Measurements from ENCODE around the gene LRSAM1.
"Not testable (repeated sequence)": the region's sequence is repeated elsewhere in the genome, so short reads cannot be mapped to it uniquely, and the experiment has no call there.

The LRSAM1 gene

DNA sequence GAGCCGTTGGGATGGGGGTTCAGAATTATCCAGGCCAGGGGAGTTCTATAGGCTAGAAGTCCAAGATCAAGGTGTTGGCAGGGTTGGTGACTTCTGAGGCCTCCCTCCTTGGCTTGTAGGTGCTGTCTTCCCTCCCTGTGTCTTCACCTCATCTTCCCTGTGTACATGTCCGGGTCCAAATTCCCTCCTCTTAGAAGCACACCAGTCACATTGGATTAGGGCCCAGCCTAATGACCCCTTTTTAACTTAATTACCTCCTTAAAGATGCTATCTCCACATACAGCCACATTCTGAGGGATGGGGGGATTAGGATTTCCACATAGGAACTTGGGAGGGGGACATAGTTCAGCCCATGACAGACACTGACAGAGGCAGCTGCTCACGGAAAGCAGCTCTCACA is 12.1 kb downstream of the LRSAM1 start:
- no peak for DNase-seq

DNA sequence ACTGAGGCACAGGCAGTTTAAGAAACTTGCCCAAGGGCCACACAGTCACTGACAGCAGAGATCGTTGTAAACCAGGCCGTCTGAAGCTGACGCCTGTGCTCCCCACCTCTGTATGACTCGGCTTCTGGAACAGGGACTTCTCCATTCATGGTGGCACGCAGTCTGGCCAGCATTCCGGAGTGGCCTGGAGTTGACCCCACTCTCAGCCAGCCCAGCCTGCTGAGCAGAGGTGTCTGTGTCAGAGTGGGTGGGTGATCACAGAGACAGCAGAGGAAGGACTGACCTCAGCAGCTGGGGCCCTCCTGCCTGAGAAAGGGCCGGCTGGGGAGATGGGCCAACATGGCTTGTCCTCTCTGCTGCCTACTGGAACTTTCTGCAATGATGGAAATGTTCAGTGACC is 12.6 kb downstream of the LRSAM1 start:
- no peak for DNase-seq

DNA sequence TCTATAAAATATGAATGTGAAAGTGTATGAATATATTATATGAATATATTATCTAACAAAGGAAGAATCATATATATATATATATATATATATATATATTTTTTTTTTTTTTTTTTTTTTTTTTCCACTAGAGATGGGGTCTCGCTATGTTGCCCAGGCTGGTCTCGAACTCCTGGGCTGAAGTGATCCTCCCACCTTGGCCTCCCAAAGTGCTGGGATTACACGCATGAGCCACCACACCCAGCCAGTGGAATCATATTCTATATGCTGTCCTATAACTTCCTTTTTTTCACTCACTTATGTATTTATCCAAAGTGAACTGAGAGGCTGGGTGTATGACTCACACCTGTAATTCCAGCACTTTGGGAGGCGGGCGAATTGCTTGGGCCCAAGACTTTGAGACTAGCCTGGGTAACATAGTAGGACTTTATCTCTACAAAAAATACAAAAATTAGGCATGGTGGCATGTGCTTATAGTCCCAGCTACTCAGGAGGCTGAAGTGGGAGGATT is 15.2 kb downstream of the LRSAM1 start:
- DNase-seq: not testable (repeated sequence)

DNA sequence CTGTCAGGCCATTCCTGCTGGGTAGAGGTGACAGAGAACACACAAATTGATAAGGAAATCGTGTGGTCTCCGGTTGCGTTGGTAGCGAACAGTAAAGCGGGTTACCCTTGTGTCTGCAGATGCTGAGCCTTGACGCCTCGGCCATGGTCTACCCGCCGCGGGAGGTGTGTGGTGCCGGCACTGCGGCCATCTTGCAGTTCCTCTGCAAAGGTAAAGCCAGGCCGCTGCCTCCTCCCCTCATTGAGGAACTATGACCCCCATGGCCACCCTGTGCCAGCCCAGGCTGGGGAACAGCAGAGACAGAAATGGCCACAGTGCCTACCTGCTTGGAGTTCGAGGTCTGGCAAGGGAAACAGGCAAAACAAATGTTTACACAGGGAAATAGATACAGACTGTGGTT is 16.3 kb downstream of the LRSAM1 start:
- DNase-seq: no peak

DNA sequence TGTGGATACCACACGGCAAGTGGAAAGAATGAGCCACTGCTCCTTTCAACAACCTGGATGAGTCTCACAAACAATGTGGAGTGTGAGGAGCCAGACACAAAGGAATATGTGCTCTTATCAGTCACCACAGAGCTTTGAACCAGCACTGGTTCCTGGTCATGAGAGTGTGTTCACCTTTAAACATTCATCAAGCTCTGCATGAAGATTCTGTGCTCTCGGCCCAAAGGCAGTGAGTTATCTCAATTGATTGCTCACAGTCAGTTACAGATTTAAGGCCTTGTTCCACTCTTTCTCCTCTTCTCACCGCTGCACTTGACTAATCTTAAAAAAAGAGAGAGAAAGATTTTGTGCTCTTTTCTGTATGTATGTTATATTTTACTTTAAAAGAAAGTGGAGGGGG is 19.4 kb downstream of the LRSAM1 start:
- no peak for DNase-seq

DNA sequence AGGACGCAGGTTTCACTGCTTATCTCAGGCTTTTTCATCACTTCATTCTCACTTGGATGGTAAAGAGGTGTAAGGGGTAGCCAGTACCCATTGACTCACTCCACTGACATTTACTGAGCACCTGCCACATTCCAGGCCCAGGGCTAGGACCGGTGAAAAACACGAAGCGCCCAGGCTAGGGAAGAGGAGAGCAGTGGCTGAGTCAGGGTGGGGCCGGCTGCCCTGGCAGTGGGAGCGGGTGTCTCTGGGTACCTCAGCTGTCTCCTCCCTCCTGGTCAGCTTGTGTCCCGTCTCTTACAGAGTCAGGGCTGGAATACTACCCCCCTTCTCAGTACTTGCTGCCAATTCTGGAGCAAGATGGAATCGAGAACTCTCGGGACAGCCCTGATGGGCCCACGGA is 22.2 kb downstream of the LRSAM1 start:
- DNase-seq: no peak

DNA sequence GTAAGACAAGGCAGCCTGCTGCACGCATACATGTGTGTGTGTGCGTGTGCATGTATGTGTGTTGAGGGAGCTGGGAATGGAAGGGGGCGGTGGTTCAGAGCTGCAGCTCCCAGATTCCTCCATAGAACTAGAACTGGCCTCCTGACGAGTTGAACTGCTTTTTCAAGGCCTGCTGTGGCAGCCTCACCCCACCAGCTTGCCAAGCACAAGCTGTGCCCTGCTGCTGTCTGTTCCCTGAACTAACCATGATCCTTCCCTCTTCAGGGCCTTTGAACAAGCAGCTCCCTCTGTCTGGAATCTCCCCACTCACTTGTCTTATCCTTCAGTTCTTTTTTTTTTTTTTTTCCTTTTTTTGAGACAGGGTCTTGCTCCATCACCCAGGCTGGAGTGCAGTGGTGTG is 22.6 kb downstream of the LRSAM1 start:
- DNase-seq: no peak

DNA sequence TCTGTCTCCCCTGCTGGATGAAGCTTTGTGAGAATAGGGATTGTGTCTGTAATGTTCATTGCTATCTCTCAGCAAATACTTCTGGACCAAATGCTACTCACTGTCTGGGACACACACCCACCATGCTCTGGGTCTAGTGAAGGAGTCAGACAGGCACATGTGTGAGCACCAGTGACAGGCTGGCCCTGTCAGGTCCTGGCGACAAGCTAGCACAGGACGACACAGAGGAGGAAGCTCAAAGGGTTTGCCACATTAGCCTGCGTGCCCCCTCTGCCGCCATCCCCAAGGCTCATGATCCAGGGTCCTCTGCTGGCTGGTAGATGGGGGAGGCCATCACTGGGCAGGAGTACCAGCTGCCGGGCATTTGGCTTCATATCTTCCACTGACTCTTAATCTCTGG is 23.3 kb downstream of the LRSAM1 start:
- DNase-seq: no peak

DNA sequence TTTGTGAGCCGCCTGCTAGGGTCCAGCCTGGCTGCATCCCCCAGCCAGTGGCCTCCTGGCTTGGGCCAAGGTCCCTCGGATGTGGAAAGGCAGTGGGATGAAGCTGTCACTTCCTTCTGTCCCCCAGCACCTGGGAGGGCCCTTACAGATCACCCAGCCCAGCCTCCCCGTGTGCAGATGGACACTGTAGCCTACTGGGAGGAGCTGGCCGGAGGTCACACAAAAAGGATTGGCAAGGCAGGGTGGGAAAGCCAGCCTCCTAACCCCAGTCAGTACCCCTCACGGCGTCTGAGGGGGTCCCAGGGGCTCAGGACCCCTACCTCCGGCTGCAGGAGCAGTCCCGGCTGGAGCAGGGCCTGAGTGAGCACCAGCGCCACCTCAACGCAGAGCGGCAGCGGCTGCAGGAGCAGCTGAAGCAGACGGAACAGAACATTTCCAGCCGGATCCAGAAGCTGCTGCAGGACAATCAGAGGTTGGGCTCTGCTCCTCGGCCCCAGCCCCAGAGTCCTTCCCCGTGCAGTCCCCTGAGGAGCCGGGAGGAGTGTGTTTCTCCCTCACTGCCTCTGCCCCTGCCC is 28.3 kb downstream of the LRSAM1 start:
- DNase-seq: no peak

DNA sequence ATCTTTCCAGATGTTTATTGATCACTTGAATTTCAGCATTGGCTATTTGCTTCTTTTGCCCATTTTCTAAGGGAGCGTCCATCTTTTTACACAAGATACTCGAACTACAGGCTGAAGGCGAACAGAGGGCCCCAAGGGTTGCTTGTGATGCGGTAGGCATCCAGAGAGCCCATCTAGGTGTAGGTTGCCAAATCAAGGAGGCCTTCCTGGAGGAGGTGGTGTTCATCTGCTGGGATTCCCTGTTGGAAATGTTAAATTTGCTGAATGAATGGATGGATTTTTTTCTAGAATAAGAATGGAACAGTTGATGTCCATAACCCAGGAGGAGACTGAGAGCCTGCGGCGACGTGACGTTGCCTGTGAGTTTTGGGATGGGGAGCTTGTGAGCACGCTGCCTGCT is 31.4 kb downstream of the LRSAM1 start:
- DNase-seq: no peak

DNA sequence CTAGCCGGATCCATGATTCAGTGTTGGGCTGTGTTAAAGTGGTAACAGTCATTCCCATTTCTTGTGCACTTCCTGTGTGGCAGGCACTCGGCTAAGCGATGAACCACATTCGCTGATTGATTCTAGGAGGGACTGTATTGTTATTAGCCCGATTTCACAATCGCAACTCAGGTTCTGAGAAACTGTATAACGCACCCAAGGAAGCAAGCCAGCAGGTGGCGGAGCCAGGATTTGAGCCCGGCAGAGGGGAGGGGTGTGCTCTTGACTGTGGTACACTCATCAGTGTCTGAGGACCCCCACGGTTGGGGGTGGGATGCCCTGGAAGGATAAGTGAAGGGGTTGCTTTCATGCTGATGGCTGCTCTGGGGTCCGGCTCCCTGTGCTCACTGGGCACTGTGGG is 34.7 kb downstream of the LRSAM1 start:
- DNase-seq: no peak

DNA sequence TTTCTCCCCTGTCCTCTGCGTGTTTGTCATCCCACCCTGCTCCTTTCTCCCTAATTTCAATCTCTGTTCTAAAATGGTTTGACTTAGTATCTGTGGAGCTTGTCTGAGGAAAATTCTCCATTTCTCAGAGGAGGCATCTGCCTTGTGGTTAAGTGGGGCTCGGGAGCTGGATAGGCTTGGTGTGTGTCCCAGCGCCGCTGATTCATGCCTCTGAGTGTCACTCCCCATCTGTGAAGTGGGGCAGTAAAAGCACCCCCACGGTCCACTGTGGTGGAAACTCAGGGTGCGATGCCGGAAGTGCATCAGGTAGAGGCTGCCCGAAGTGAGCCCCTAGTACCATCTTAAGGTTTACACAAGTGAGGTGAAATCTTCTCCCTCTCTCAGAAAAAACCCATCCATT is 37.6 kb downstream of the LRSAM1 start:
- DNase-seq: no peak

DNA sequence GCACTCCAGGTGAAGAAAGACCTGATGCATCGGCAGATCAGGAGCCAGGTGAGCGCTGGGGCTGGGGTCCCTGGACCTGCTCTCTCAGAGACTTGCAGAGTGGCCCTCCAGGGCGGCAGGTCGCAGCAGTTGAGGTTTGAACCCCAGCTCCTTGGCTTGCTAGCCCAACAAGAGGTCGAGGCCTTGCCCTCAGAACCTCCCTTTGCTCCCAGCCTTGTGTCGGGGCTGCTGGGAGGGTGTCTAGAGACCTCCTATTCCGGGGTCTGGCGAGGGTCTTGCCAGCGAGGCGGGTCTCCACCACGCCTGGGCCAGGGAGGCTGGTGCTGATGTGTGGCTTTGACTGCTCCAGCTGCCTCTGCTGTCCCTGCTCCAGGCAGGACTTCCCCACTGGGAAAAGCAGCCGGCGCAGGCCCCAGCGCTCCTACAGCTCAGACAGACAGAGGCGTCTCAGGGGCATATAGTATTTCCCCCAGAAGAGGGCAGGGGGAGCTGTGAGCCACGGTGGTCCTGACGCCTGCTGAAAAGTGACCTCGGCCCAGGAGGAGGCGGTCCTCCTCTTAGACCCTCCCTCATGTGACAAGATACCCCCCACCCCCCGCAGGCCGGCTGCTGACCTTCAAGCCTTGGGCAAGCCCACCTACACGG is 38.3 kb downstream of the LRSAM1 start:
- DNase-seq: no peak

DNA sequence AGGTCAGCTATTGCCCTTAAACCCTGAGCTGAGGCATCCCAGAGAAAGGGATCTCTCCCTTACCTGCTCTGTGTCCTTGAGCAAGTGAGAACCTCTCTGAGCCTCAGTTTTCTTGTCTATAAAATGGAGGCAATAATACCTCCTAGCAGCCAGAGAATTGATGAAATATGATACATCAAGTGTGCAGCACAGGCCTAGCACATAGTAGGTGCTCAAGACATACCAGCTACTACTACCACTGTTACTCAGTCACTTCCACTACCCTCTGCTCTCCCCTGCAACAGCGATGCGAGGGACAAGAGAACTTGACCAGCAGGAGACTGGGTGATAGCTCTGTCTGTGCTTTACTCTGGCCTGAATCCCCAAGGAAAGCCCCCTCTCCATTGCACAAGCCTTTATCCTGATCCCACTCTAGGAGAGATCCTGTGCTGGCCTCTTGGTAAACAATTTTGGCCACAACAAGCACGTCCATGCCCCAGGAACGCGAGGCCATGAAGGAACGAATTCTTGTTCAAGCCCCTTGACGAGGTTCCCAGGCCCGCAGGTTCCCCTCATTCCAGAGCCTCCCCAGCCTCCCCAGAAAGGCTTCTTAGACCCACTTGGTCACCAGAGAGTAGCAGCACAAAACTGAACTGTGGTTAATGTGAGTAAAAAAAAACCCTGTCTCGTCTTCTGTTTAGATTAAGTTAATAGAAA is 39.4 kb downstream of the LRSAM1 start:
- DNase-seq: no peak

DNA sequence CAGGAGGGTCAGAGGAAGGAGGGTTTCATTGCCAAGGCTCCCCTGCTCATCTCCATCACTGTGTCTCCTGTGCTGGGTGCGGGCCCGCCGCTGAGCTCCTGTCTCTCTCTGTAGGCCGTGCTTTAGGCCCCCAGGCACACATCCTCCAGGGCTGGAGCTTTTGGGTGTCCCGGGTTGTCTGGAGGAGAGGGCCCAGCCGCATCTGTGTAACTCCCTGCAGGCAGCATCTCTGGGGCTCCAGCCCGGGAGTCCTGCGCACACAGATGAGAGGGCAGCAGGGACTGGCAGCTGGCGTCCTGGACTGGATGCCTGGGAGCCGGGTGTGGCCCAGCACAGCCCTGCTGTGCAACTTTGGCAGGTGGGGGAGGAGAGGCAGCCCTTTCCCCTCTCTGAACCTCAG is 40.2 kb downstream of the LRSAM1 start:
- DNase-seq: no peak

DNA sequence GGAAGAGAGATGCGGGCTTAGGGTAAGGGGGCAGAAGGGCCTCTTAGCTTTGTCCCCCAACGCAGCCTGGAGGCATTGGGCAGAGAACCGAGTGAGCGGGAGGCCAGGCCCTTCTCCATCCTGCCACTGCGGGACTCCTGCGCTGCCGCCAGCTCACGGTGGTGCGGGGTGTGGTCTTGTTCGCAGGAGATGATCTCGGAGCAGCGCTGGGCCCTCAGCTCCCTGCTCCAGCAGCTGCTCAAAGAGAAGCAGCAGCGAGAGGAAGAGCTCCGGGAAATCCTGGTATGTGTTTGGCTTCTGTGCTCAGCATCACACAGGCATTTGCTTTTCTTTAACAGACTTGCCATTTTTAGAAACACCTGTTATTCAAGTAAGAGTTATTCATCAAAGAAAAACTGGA is 41.3 kb downstream of the LRSAM1 start:
- no peak for DNase-seq

DNA sequence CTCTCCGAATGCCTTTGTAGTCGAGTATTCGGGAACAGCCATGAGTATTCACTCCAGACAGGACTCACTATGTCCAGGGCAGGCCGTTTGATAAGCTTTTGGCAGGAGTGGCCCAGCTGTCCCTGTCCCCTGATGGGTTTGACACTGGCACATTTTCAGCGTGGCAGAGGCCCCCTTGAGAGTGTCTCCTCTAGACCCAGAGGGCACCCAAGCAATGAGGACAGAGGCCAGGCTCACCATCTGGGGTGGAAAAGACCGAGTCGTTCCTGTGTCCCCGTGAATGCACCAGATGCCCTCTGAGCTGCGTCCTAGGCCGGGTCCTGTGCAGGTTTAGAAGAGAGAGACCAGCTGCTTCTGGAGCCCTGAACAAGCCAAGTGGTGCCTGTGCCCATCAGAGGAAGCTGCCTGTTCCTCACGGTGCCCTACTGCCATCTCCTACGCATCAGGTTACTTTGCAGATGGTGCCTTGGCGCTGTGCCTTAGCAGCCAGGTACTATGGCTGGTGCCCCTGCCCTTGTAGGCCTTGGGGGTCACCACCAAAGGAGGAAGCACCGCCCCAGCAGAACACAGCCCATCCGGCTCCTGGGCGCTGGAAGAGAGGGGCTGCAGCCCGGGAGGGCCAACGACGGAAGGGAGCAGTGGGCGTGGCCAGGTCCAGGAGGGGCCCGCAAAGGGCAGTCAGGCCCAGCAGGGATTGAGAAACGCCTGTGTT is 42.4 kb downstream of the LRSAM1 start:
- DNase-seq: no peak

DNA sequence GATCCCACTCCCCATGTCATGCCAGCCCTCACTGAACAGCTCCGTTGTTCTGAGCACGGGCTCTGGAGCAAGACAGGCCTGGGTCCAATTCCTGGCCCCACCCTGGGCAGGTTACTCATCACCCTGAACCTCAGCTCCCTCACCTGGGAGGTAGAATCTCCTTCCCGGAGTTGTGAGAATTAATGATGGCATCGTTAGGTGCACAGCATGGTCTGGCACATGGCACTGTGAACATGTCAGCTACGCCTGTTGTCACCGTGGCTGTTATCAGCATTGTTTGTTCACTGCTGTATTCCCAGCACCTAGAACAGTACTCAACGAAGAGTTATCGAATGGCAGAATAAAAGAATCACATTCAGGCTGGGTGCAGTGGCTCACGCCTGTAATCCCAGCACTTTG is 43.0 kb downstream of the LRSAM1 start:
- DNase-seq: no peak

DNA sequence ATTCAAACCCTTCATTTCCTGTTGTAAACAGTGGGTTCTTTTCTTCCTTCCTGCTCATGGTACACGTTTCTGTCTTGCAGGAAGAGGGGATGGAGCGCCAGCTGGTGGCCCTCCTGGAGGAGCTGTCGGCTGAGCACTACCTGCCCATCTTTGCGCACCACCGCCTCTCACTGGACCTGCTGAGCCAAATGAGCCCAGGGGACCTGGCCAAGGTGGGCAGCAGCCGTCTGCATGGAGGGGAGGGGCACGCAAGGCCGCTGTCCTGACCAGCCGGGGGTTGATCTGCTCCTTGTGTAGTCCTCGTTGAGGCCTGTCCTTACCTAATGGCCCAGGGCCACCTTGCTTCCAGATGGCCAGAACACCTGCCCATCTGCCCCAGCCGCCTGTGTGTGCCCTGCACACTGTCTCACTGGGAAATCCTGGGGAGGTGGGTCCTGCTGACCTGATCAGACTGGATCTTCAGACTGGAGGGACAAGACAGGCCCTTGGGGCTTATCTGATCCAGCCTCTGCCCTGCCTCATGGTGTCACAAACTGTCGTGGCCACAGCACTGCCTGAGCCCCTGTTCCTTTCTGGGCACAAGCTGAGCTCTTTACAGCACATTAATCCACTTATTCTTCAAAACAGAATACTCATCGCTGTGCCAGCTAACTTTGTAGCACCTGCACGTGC is 44.7 kb downstream of the LRSAM1 start:
- DNase-seq: no peak

DNA sequence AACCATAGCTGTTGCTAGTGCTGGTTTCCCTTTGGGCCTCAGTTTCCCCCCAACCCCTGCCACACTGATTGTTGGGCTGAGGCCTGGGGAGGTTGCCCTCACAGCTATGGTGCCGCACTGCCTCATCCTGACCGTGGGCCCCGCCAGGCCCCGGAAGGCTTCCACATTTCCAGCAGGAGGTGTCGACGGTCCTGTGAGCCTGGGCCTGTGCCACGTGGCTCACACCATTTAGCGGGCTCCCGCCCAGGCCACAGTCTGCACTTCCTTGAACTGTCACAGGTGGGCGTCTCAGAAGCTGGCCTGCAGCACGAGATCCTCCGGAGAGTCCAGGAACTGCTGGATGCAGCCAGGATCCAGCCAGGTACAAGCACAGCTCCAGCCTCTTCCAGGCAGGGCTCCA is 45.7 kb downstream of the LRSAM1 start:
- no peak for DNase-seq

DNA sequence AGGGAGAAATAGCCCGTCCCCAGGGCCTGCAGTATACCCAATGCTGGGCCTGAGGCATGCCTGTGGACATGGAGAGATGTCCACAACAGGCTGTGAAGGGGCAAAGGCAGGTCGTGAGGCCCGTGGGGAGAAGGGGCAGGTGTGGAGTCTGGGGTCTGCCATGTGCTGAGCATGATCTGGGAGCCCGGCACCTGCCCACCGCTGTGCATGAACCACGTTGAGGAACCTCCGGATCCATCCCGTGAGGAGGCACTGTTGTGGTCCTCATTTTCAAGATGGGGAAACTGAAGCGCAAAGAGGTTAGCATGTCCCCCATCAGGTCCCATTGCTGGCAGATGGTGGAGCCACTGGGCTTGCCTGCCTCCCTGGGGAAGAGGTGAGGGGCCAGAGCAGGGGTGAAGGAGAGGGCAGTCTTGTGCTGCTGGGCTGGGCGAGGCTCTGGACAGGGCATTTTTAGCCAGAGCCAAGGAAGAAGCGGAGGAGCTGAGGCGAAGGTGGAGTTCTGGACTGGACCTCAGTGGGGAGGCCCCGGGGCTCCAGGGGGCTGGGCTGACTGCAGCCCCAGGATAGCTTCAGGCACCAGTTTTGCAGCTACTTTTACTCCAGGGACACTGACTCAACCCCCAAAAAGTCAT is 46.5 kb downstream of the LRSAM1 start:
- no peak for DNase-seq

DNA sequence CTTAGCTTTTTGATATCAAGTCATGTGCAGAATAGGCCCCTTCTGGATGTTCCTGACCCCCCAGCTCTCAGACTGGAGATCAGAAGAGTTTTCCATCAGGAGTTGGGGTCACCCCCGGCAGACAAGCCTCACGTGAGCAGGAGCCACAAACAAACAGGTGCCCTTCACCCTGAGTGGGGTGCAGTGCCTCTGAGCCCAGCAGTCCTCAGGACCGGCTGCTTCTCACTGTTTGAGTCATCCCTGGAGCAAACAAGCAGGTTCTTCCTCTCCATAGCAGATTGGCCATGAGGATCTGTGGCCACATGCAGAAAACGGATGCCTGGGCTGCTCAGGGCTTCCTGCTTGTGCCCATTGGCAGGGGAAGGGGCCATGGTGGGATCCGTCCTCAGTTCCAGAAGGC is 47.0 kb downstream of the LRSAM1 start:
- no peak for DNase-seq

DNA sequence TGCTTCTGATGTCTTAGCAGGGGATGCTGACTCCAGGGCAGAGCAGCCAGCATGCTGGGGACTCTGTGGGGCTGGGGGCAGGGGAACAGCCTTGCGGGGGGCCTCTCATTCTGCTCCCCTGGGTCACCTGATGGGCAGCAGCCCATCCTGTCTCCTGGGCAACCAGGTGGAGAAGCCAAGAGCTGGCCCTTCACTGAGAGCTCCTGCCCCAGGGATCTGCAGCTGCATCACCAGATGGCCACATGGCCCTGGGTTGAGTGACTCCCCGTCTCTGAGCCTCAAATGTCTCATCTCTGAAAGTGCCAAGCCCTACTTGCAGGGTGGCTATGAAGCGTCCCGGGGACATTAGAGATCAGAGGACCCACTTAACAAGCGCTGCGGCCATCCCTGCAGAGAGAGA is 49.1 kb downstream of the LRSAM1 start:
- DNase-seq: no peak
